A673 (cell line): ENCODE results near the gene TTC21A.

Source experiments
- CTCF ChIP-seq: fragments of 300-800, 200-600 bp; sonication (generic); conservative IDR thresholded peaks from 2 replicates; pipeline ENCODE4 v1.5.1; 2017; ENCODE audit warnings: low read depth, mild to moderate bottlenecking, antibody characterized with exemption, low read length, moderate library complexity, mixed read lengths
- EZH2 ChIP-seq: fragments of 200-600 bp; sonication (generic); IDR thresholded peaks from 2 replicates; pipeline ENCODE4 v1.6.1; 2017; ENCODE audit warnings: borderline replicate concordance, low read depth, mild to moderate bottlenecking, mixed read lengths, antibody characterized with exemption, low read length; ENCODE audit not compliant: poor library complexity, severe bottlenecking

GRCh38 chr3:39086144-39086543 lies 21.3 kb upstream of the TTC21A start:
- TF ChIP-seq CTCF, result no peak
- no peak for TF ChIP-seq EZH2
